ENCODE results near the gene ASPSCR1.

- no peak for TF ChIP-seq POLR2A (IDR thresholded peaks at IDR 0.05)
- TF ChIP-seq CTCF (IDR thresholded peaks at IDR 0.05): no peak
Observed at GRCh38 chr17:82029391-82029790, 52.0 kb downstream of the ASPSCR1 start.

Measured in body of pancreas (tissue), 4 donors.